Measurements from ENCODE around the gene SCN1A.
"Not testable (repeated sequence)": the region's sequence is repeated elsewhere in the genome, so short reads cannot be mapped to it uniquely, and the experiment has no call there.

SCN1A gene

GRCh38 chr2:166117491-166117890 is 10.3 kb downstream of the SCN1A start:
- TF ChIP-seq CTCF (conservative IDR thresholded peaks at IDR 0.05) = no peak
- H3K27ac ChIP-seq = no peak overlapping the region

GRCh38 chr2:166115589-166115988 is 12.2 kb downstream of the SCN1A start:
- TF ChIP-seq CTCF (conservative IDR thresholded peaks at IDR 0.05) = no peak
- no peak overlapping the region for H3K27ac ChIP-seq

GRCh38 chr2:166112193-166112605 is 15.6 kb downstream of the SCN1A start:
- no peak for TF ChIP-seq CTCF (conservative IDR thresholded peaks at IDR 0.05)
- no peak overlapping the region for H3K27ac ChIP-seq

GRCh38 chr2:166106431-166107015 is 21.3 kb downstream of the SCN1A start:
- peak; percentile 52 for TF ChIP-seq CTCF (conservative IDR thresholded peaks at IDR 0.05)
- H3K27ac ChIP-seq = no peak overlapping the region

- TF ChIP-seq CTCF (conservative IDR thresholded peaks at IDR 0.05) = no peak
These were observed 23.0 kb downstream of the SCN1A start for GRCh38 chr2:166104773-166105172.

GRCh38 chr2:166104084-166104483 is 23.7 kb downstream of the SCN1A start:
- no peak overlapping the region for H3K27ac ChIP-seq
- TF ChIP-seq CTCF (conservative IDR thresholded peaks at IDR 0.05) = no peak

More at GRCh38 chr2:166104773-166105172, 23.0 kb downstream of the SCN1A start:
- H3K27ac ChIP-seq = no peak overlapping the region

- not testable (repeated sequence) for H3K27ac ChIP-seq
These were observed 24.5 kb downstream of the SCN1A start for GRCh38 chr2:166103277-166103676.

- no peak for TF ChIP-seq CTCF (conservative IDR thresholded peaks at IDR 0.05)
- H3K27ac ChIP-seq = no peak overlapping the region
These were observed 33.5 kb downstream of the SCN1A start for GRCh38 chr2:166094325-166094724.
